ENCODE measurements around the gene RALGPS2.

Gene RALGPS2

DNA sequence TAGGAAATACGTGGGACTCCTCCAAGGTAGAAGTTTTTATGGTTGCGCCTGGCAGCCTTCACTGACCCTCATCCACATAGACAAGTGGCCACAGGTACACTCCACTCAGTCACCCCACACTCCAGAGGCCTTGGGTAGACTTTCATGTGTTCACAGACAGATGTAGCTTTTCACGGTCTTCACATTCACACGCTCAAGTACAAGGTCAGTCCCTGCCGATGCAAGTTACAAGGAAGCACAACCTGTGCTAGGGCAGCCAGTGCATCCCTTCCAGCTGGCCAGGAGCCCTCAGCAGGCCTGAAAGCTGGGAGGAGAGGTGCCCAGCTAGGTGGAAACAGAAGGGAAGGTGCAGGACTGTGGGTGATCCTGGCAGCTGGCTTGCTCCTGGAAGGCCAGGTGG lies 245.1 kb downstream of the RALGPS2 start:
- FAIRE-seq = no peak

Data from colon (tissue), 2 donors.